H1 (cell line): Measurements from ENCODE around the gene PLEKHG2. TPM values are rescaled to one million over a fixed set of nuclear protein-coding genes. Genes with fewer than 3 reads are reported as not detected.

Experiments
- CTCF ChIA-PET: fragments of 300-600 bp; sonication (Branson Sonifier 250); formaldehyde crosslinking; loops from one replicate; lab custom pipeline; 2021; ENCODE audit not compliant: partially characterized antibody; lab: Charles Lee
- POLR2A ChIA-PET: fragments of 300-600 bp; sonication (Branson Sonifier 250); formaldehyde crosslinking; loops from one replicate; lab custom pipeline; 2021; ENCODE audit warnings: inconsistent platforms; ENCODE audit not compliant: partially characterized antibody; lab: Charles Lee
- DNase-seq, 2 experiments: peaks; one replicate each; pipeline versions ENCODE4 v3.0.0 to v3.0.0-alpha.2; 2010 to 2022; ENCODE audit warnings: low spot score in 2 of 2, low read depth in 1 of 2, mixed read lengths in 1 of 2
- FAIRE-seq: peaks from 2 replicates; lab custom pipeline; 2011; peaks lifted over from hg19 to GRCh38; lab: Jason Lieb, UNC
- H2AFZ ChIP-seq: 2 replicates; pipeline ENCODE4 v1.8.1; 2012; ENCODE audit warnings: low read length, inconsistent platforms
- H2AK5ac ChIP-seq: 2 replicates; pipeline ENCODE4 v1.6.1; 2013; ENCODE audit warnings: low read depth, low read length
- H2BK120ac ChIP-seq: replicated peaks from 2 replicates; pipeline ENCODE3; 2013; ENCODE audit warnings: low read depth, low read length, inconsistent platforms
- H2BK12ac ChIP-seq: 2 replicates; pipeline ENCODE4 v1.6.1; 2013; ENCODE audit warnings: low read depth, low read length
- H2BK15ac ChIP-seq: 2 replicates; pipeline ENCODE4 v1.6.1; 2013; ENCODE audit warnings: low read length
- H2BK20ac ChIP-seq: 2 replicates; pipeline ENCODE4 v1.6.1; 2013; ENCODE audit warnings: low read length
- H2BK5ac ChIP-seq: 2 replicates; pipeline ENCODE4 v1.6.1; 2013; ENCODE audit warnings: low read depth, low read length
- H3K14ac ChIP-seq: 2 replicates; pipeline ENCODE4 v1.6.1; 2013; ENCODE audit warnings: inconsistent platforms; ENCODE audit not compliant: insufficient read length
- H3K18ac ChIP-seq: 2 replicates; pipeline ENCODE4 v1.6.1; 2013; ENCODE audit warnings: low read length; ENCODE audit errors: extremely low read depth
- H3K23ac ChIP-seq: 2 replicates; pipeline ENCODE4 v1.6.1; 2013; ENCODE audit warnings: inconsistent platforms; ENCODE audit not compliant: insufficient read length
- H3K23me2 ChIP-seq: 2 replicates; pipeline ENCODE4 v1.6.1; 2013; ENCODE audit warnings: low read depth, low read length
- H3K27ac ChIP-seq: 2 replicates; pipeline ENCODE4 v1.6.1; 2011; ENCODE audit warnings: low read depth, low read length, inconsistent platforms
- H3K27me3 ChIP-seq, 4 experiments: replicated peaks in 1 of 4; 1 replicate in 1 of 4; 2 replicates in 3 of 4; pipeline versions ENCODE4 v1.6.1 to v1.8.1; 2011 to 2013; ENCODE audit warnings: low read length in 3 of 4, mild to moderate bottlenecking in 3 of 4, inconsistent platforms in 2 of 4, mixed read lengths in 2 of 4, moderate library complexity in 1 of 4; ENCODE audit not compliant: control insufficient read depth in 3 of 4, insufficient read depth in 3 of 4; ENCODE audit errors: extremely low read depth in 1 of 4
- H3K36me3 ChIP-seq, 4 experiments: 2 replicates each; pipeline versions ENCODE4 v1.6.1 to v1.8.1; 2011 to 2013; ENCODE audit warnings: mild to moderate bottlenecking in 4 of 4, low read length in 3 of 4, moderate library complexity in 2 of 4, control low read depth in 1 of 4, inconsistent platforms in 1 of 4; ENCODE audit not compliant: insufficient read depth in 4 of 4, control insufficient read depth in 2 of 4
- H3K4ac ChIP-seq: replicated peaks from 2 replicates; pipeline ENCODE3; 2013; ENCODE audit warnings: low read length, low read depth, mixed read lengths, inconsistent platforms; ENCODE audit not compliant: insufficient read length
- H3K4me1 ChIP-seq, 4 experiments: replicated peaks in 1 of 4; 1 replicate in 1 of 4; 2 replicates in 3 of 4; pipeline versions ENCODE4 v1.6.1 to v1.8.1; 2011 to 2013; ENCODE audit warnings: low read length in 3 of 4, inconsistent platforms in 2 of 4, mixed read lengths in 1 of 4; ENCODE audit not compliant: insufficient read depth in 4 of 4, control insufficient read depth in 3 of 4
- H3K4me2 ChIP-seq, 2 experiments: 2 replicates each; pipeline versions ENCODE4 v1.6.1 to v1.8.1; 2011 to 2013; ENCODE audit warnings: low read depth in 2 of 2, low read length in 2 of 2, control low read depth in 1 of 2, inconsistent platforms in 1 of 2, mild to moderate bottlenecking in 1 of 2; ENCODE audit not compliant: insufficient read depth in 1 of 2
- H3K4me3 ChIP-seq, 4 experiments: fragments of 200-600, 300-600 bp in 1 of 4; sonication (generic), shearing (Covaris generic), sonication (Bioruptor Twin) in 1 of 4; 2 replicates each; pipeline versions ENCODE4 v1.5.1 to v1.8.1; 2011 to 2016; ENCODE audit warnings: low read length in 4 of 4, low read depth in 3 of 4, control low read depth in 2 of 4, inconsistent platforms in 2 of 4, mild to moderate bottlenecking in 2 of 4, mixed read lengths in 1 of 4, moderate library complexity in 1 of 4; ENCODE audit not compliant: insufficient read depth in 2 of 4; ENCODE audit errors: extremely low read depth in 1 of 4
- H3K56ac ChIP-seq: replicated peaks from 2 replicates; pipeline ENCODE3; 2013; ENCODE audit warnings: low read depth, mild to moderate bottlenecking, mixed read lengths, low read length, inconsistent platforms; ENCODE audit not compliant: insufficient read length
- H3K79me1 ChIP-seq: 2 replicates; pipeline ENCODE4 v1.6.1; 2013; ENCODE audit warnings: low read depth, low read length, control low read depth
- H3K79me2 ChIP-seq, 2 experiments: 2 replicates each; pipeline versions ENCODE4 v1.6.1 to v1.8.1; 2012 to 2013; ENCODE audit warnings: low read length in 2 of 2, mild to moderate bottlenecking in 2 of 2, inconsistent platforms in 1 of 2; ENCODE audit not compliant: insufficient read depth in 2 of 2, control insufficient read depth in 1 of 2
- H3K9ac ChIP-seq, 4 experiments: replicated peaks in 1 of 4; 1 replicate in 1 of 4; 2 replicates in 3 of 4; pipeline versions ENCODE4 v1.6.1 to v1.8.1; 2011 to 2013; ENCODE audit warnings: low read depth in 3 of 4, low read length in 3 of 4, control low read depth in 2 of 4, mild to moderate bottlenecking in 2 of 4, moderate library complexity in 2 of 4, inconsistent platforms in 1 of 4; ENCODE audit errors: extremely low read depth in 1 of 4
- H3K9me3 ChIP-seq, 2 experiments: 2 replicates each; pipeline versions ENCODE4 v1.6.1 to v1.8.1; 2012 to 2013; ENCODE audit warnings: mild to moderate bottlenecking in 2 of 2, moderate library complexity in 2 of 2, control low read depth in 1 of 2, inconsistent platforms in 1 of 2, low read depth in 1 of 2, low read length in 1 of 2, mixed read lengths in 1 of 2; ENCODE audit not compliant: insufficient read depth in 2 of 2
- H4K20me1 ChIP-seq, 2 experiments: replicated peaks in 1 of 2; 2 replicates each; pipeline versions ENCODE3 to v1.8.1; 2011 to 2013; ENCODE audit warnings: inconsistent platforms in 2 of 2, low read length in 2 of 2, mild to moderate bottlenecking in 1 of 2; ENCODE audit not compliant: insufficient read depth in 2 of 2, control insufficient read depth in 1 of 2
- H4K5ac ChIP-seq: 2 replicates; pipeline ENCODE4 v1.6.1; 2013; ENCODE audit warnings: low read length, low read depth, mixed read lengths, inconsistent platforms; ENCODE audit not compliant: insufficient read length
- H4K8ac ChIP-seq: 2 replicates; pipeline ENCODE4 v1.8.0; 2013; ENCODE audit warnings: mild to moderate bottlenecking, moderate library complexity, low read length, inconsistent platforms; ENCODE audit not compliant: insufficient read depth; ENCODE audit errors: extremely low read depth
- H4K91ac ChIP-seq: replicated peaks from 2 replicates; pipeline ENCODE3; 2013; ENCODE audit warnings: low read length, mixed read lengths, inconsistent platforms; ENCODE audit not compliant: insufficient read length
- CBX5 ChIP-seq: fragments of 300-800, 300-1000 bp; sonication (generic); IDR thresholded peaks from 2 replicates; pipeline ENCODE4 v1.7.1; 2016; ENCODE audit warnings: antibody characterized with exemption, low read length, low read depth
- CHD2 ChIP-seq: IDR thresholded peaks from 2 replicates; pipeline ENCODE4 v1.6.1; 2012; ENCODE audit warnings: low read length, improper control_type of control experiment
- CTBP2 ChIP-seq: IDR thresholded peaks from 2 replicates; pipeline ENCODE4 v1.7.0; 2011; ENCODE audit warnings: borderline replicate concordance, mild to moderate bottlenecking, moderate library complexity, mixed read lengths, low read length; ENCODE audit not compliant: insufficient read depth, insufficient read length
- POLR2A ChIP-seq, 2 experiments: IDR thresholded peaks; 1 replicate in 1 of 2; 2 replicates in 1 of 2; pipeline ENCODE4 v1.6.1; 2011; ENCODE audit warnings: low read depth in 2 of 2, low read length in 2 of 2, mild to moderate bottlenecking in 2 of 2; ENCODE audit errors: control extremely low read depth in 1 of 2
- SAP30 ChIP-seq: fragments of 300-600 bp; sonication (generic); IDR thresholded peaks from 2 replicates; pipeline ENCODE4 v1.7.1; 2012; ENCODE audit warnings: low read length, moderate library complexity, mild to moderate bottlenecking, inconsistent platforms; ENCODE audit not compliant: insufficient read depth, insufficient replicate concordance
- TAF1 ChIP-seq: IDR thresholded peaks from 2 replicates; pipeline ENCODE4 v1.6.1; 2011; ENCODE audit warnings: mild to moderate bottlenecking, low read depth, low read length
- TEAD4 ChIP-seq: IDR thresholded peaks from 2 replicates; pipeline ENCODE4 v1.6.1; 2012; ENCODE audit warnings: low read depth, low read length, inconsistent platforms, mixed read lengths
- WGBS, 2 experiments: shearing (Covaris generic) in 1 of 2; methylation state at CpG; one replicate each; pipeline versions ENCODE4 v1.1.6 to v1.1.7; 2013 to 2015; ENCODE audit warnings: low lambda C conversion rate in 2 of 2, mixed read lengths in 2 of 2, inconsistent platforms in 1 of 2, low coverage in 1 of 2, missing lambda C conversion rate in 1 of 2; ENCODE audit not compliant: insufficient replicate concordance in 2 of 2, insufficient coverage in 1 of 2, insufficient read length in 1 of 2; ENCODE audit errors: extremely low coverage in 1 of 2, missing lambda C conversion rate in 1 of 2; 5-methylcytosine and 5-hydroxymethylcytosine counted together
- polyA plus RNA-seq, 7 experiments: library from polyadenylated mRNA; depleted of rRNA in 3 of 7; stranded (reverse) in 5 of 7; unstranded in 2 of 7; fragments of >200 nt in 5 of 7; fragments of 200-250 nt in 2 of 7; gene quantifications; 1 replicate in 5 of 7; 2 replicates in 1 of 7; 4 replicates in 1 of 7; pipeline versions ENCODE4 v1.2.1 to v1.2.3, GENCODE V29; 2011 to 2013; ENCODE audit warnings: missing spikeins in 2 of 7, mixed read lengths in 2 of 7
- total RNA-seq: library from RNA; stranded (reverse); fragmentation: NEBNext Ultra II Directional; extraction: Animal tissue kit (Norgen Biotek cat#: 25700); gene quantifications from 2 replicates; pipeline ENCODE4 v1.2.1, GENCODE V29; 2021

Gene PLEKHG2
- total and polyA plus RNA-seq, 2 of the 8 experiments (the other 6 are each of a cell fraction or from before 2014, with no cell fraction given), result 16.9 to 65.7 TPM

- no peak overlapping the region for H3K27ac ChIP-seq
- no peaks in the 10 kb centered on the region; the same call in 1 of the 2 replicates for H3K23me2 ChIP-seq
- no peak for TF ChIP-seq TEAD4
- no peak for TF ChIP-seq CTBP2
- no peak for TF ChIP-seq TAF1
- TF ChIP-seq SAP30, result no peak
- no peak for TF ChIP-seq CBX5
- TF ChIP-seq POLR2A (IDR thresholded peaks at IDR 0.05; ENCODE audit: control extremely low read depth in 1 of 2, low read depth in 2 of 2, low read length in 2 of 2), result no peak
- no peak for TF ChIP-seq CHD2
- H2AK5ac ChIP-seq, result no peak overlapping the region
- H3K79me1 ChIP-seq, result peaks cover 3% of the 10 kb centered on the region; the same call in 1 of the 2 replicates
- H3K4me1 ChIP-seq, result no peaks in the 10 kb centered on the region; a peak in 1 of 7 replicates
- no peak overlapping the region for H3K18ac ChIP-seq
- no peak overlapping the region for H2AFZ ChIP-seq
- CTCF ChIA-PET, result interaction anchor here (0.7 to 5.6 kb wide), 6 partner anchors 8 to 62 kb away, joined by 3 to 56 read pairs (median 4); partner anchors contain the start of gene TIMM50
- POLR2A ChIA-PET, result interaction anchor here (0.8 to 1.6 kb wide), 7 partner anchors 21 to 61 kb away, joined by 3 to 7 read pairs (median 4); partner anchors contain the start of genes DLL3, EID2B, RPS16 and SUPT5H
- H2BK12ac ChIP-seq, result no peak overlapping the region
- no peak overlapping the region for H4K8ac ChIP-seq
- H3K14ac ChIP-seq, result no peak overlapping the region
- H3K4me2 ChIP-seq, result no peak overlapping the region
- FAIRE-seq (no peak), DNase-seq (no peak)
- H3K36me3 ChIP-seq, result peaks cover 43 to 69% (median 64%) of the 10 kb centered on the region in 4 experiments
- no peak overlapping the region; the same call in 1 of the 2 replicates for H2BK5ac ChIP-seq
- H4K20me1 ChIP-seq, result peaks cover 6 to 18% of the 10 kb centered on the region in 2 experiments
- no peak overlapping the region for H3K4me3 ChIP-seq
- no peaks in the 10 kb centered on the region for H3K27me3 ChIP-seq
- no peak overlapping the region for H3K4ac ChIP-seq
- H4K91ac ChIP-seq, result no peak overlapping the region
- no peak overlapping the region for H2BK20ac ChIP-seq
- H3K9me3 ChIP-seq, result no peaks in the 10 kb centered on the region
- no peak overlapping the region for H2BK120ac ChIP-seq
- no peaks in the 10 kb centered on the region for H3K79me2 ChIP-seq
- H3K23ac ChIP-seq, result no peak overlapping the region
- no peak overlapping the region for H3K9ac ChIP-seq
- 95% methylated on average over 8 of the region's 8 CpGs; no CpG with 5 or more reads in 1 of the 2 experiments for WGBS, 2 experiments
- H3K56ac ChIP-seq, result no peak overlapping the region
- no peak overlapping the region for H4K5ac ChIP-seq
- no peak overlapping the region for H2BK15ac ChIP-seq
These were observed 59.5 kb downstream of the PLEKHG2 start for GRCh38 chr19:39471756-39472536.
